Endothelial cell of umbilical vein (primary cell): Measurements from ENCODE around the gene GUCA1A. TPM values are rescaled to one million over a fixed set of nuclear protein-coding genes. Genes with fewer than 3 reads are reported as not detected.
A peak's percentile ranks its signal among the peaks of the same experiment; 100 is the strongest.
"Not testable (repeated sequence)": the region's sequence is repeated elsewhere in the genome, so short reads cannot be mapped to it uniquely, and the experiment has no call there.

Source experiments
- BruUV-seq: library from RNA; stranded (reverse); fragments of 400-500 nt; replicated peaks from 2 replicates; lab custom pipeline; 2021; lab: Mats Ljungman, UMichigan
- CTCF ChIA-PET: fragments of 300-600, 350-600 bp; sonication (Branson Sonifier 250); formaldehyde crosslinking; loops from one replicate; lab custom pipeline; 2021; ENCODE audit warnings: antibody characterized with exemption, inconsistent platforms; lab: Charles Lee
- POLR2A ChIA-PET: fragments of 300-600, 350-600 bp; sonication (Branson Sonifier 250); formaldehyde crosslinking; loops from one replicate; lab custom pipeline; 2021; ENCODE audit warnings: antibody characterized with exemption, inconsistent platforms; lab: Charles Lee
- DNase-seq: peaks from one replicate; pipeline ENCODE4 v3.0.0-alpha.2; 2011; ENCODE audit warnings: low read depth, low spot score
- FAIRE-seq: peaks from 2 replicates; lab custom pipeline; 2011; peaks lifted over from hg19 to GRCh38; lab: Jason Lieb, UNC
- H2AFZ ChIP-seq: 2 replicates; pipeline ENCODE4 v1.6.0; 2012; ENCODE audit warnings: low read depth, low read length, control low read depth, inconsistent platforms
- H3K27ac ChIP-seq: 2 replicates; pipeline ENCODE4 v1.5.1; 2011; ENCODE audit warnings: low read depth, mild to moderate bottlenecking, control low read depth, low read length, moderate library complexity; ENCODE audit not compliant: insufficient read depth
- H3K27me3 ChIP-seq, 2 experiments: 2 replicates each; pipeline versions ENCODE4 v1.6.0 to v1.6.1; 2011; ENCODE audit warnings: low read length in 2 of 2, mixed read lengths in 1 of 2; ENCODE audit not compliant: control insufficient read depth in 2 of 2, insufficient read depth in 2 of 2
- H3K36me3 ChIP-seq, 2 experiments: 2 replicates in 1 of 2; 3 replicates in 1 of 2; pipeline ENCODE4 v1.5.1; 2011; ENCODE audit warnings: low read length in 2 of 2, mild to moderate bottlenecking in 1 of 2, moderate library complexity in 1 of 2; ENCODE audit not compliant: control insufficient read depth in 2 of 2, insufficient read depth in 2 of 2; ENCODE audit errors: extremely low read depth in 1 of 2
- H3K4me1 ChIP-seq: 3 replicates; pipeline ENCODE4 v1.5.1; 2011; ENCODE audit warnings: mild to moderate bottlenecking, low read length; ENCODE audit not compliant: control insufficient read depth, insufficient read depth; ENCODE audit errors: extremely low read depth
- H3K4me2 ChIP-seq: 2 replicates; pipeline ENCODE4 v1.6.1; 2011; ENCODE audit warnings: low read length, control low read depth, mixed read lengths; ENCODE audit not compliant: insufficient read depth
- H3K4me3 ChIP-seq, 3 experiments: fragments of 200-600 bp in 1 of 3; sonication (generic), shearing (Covaris generic) in 1 of 3; replicated peaks in 1 of 3; 2 replicates each; pipeline ENCODE4 v1.5.1; 2011 to 2016; ENCODE audit warnings: control low read depth in 3 of 3, low read length in 3 of 3, mild to moderate bottlenecking in 2 of 3, inconsistent platforms in 1 of 3, low read depth in 1 of 3, moderate library complexity in 1 of 3; ENCODE audit not compliant: insufficient read depth in 1 of 3
- H3K79me2 ChIP-seq: 2 replicates; pipeline ENCODE4 v1.6.0; 2012; ENCODE audit warnings: low read length, inconsistent platforms; ENCODE audit not compliant: control insufficient read depth, insufficient read depth
- H3K9ac ChIP-seq: replicated peaks from 2 replicates; pipeline ENCODE3; 2011; ENCODE audit warnings: low read length, control low read depth; ENCODE audit not compliant: insufficient read depth; ENCODE audit errors: extremely low read depth
- H3K9me1 ChIP-seq: replicated peaks from 3 replicates; pipeline ENCODE4 v1.6.0; 2011; ENCODE audit warnings: mild to moderate bottlenecking, low read length; ENCODE audit not compliant: control insufficient read depth, insufficient read depth; ENCODE audit errors: extremely low read depth
- H3K9me3 ChIP-seq: replicated peaks from 2 replicates; pipeline ENCODE4 v1.5.1; 2012; ENCODE audit warnings: low read length, inconsistent platforms; ENCODE audit not compliant: control insufficient read depth, insufficient read depth
- H4K20me1 ChIP-seq: replicated peaks from 2 replicates; pipeline ENCODE3; 2011; ENCODE audit warnings: mild to moderate bottlenecking, low read length; ENCODE audit not compliant: control insufficient read depth, insufficient read depth; ENCODE audit errors: extremely low read depth
- CTCF ChIP-seq, 2 donors: IDR thresholded peaks; 1 replicate in 1 of 2; 2 replicates in 1 of 2; pipeline ENCODE4 v1.5.1; 2011; ENCODE audit warnings: low read length in 2 of 2, mild to moderate bottlenecking in 2 of 2, moderate library complexity in 2 of 2, control low read depth in 1 of 2, inconsistent platforms in 1 of 2, low read depth in 1 of 2; ENCODE audit not compliant: insufficient read depth in 1 of 2; ENCODE audit errors: extremely low read depth in 1 of 2
- EZH2 ChIP-seq: IDR thresholded peaks from 2 replicates; pipeline ENCODE4 v1.6.1; 2012; ENCODE audit warnings: borderline replicate concordance, low read depth, mild to moderate bottlenecking, moderate library complexity, low read length, inconsistent platforms; ENCODE audit not compliant: severe bottlenecking
- FOS ChIP-seq: IDR thresholded peaks from 2 replicates; pipeline ENCODE4 v1.6.1; 2011; ENCODE audit warnings: mild to moderate bottlenecking, low read length, moderate library complexity, borderline replicate concordance; ENCODE audit not compliant: insufficient read depth
- GATA2 ChIP-seq: IDR thresholded peaks from 2 replicates; pipeline ENCODE4 v1.7.0; 2011; ENCODE audit warnings: low read depth, mild to moderate bottlenecking, moderate library complexity, mixed read lengths, low read length; ENCODE audit not compliant: insufficient read length, insufficient read depth
- JUN ChIP-seq: IDR thresholded peaks from 2 replicates; pipeline ENCODE4 v1.6.1; 2011; ENCODE audit warnings: borderline replicate concordance, low read depth; ENCODE audit not compliant: insufficient read length, insufficient read depth
- MAX ChIP-seq: IDR thresholded peaks from 2 replicates; pipeline ENCODE4 v1.6.1; 2011; ENCODE audit not compliant: insufficient read depth, insufficient read length
- MYC ChIP-seq: IDR thresholded peaks from one replicate; pipeline ENCODE4 v1.6.1; 2011; ENCODE audit warnings: mild to moderate bottlenecking, low read depth, low read length
- POLR2A ChIP-seq: IDR thresholded peaks from 2 replicates; pipeline ENCODE4 v1.6.1; 2012; ENCODE audit warnings: low read depth, mild to moderate bottlenecking, control low read depth, low read length
- POLR2AphosphoS5 ChIP-seq: IDR thresholded peaks from 2 replicates; pipeline ENCODE4 v1.6.1; 2012; ENCODE audit warnings: low read depth, mild to moderate bottlenecking, control low read depth, low read length, moderate library complexity; ENCODE audit not compliant: insufficient read depth
- dilution Hi-C: fragments of 300-500 bp; cut with MboI; formaldehyde crosslinking; loops from one replicate; pipeline ENCODE4 v1.15.0; 2019; ENCODE audit warnings: low sequenced_read_pairs; ENCODE audit not compliant: extremely low pct_ligation_motif_present
- intact Hi-C: fragments of 100-400 bp; cut with micrococcal nuclease; formaldehyde crosslinking; loops from one replicate; pipeline ENCODE4 v1.10.0; 2022
- polyA plus RNA-seq, 4 experiments: library from polyadenylated mRNA; depleted of rRNA in 3 of 4; stranded (reverse) in 3 of 4; unstranded in 1 of 4; fragments of >200 nt; gene quantifications; 2 replicates each; pipeline versions ENCODE4 v1.2.1 to v1.2.3, GENCODE V29; 2011 to 2012; ENCODE audit warnings: missing spikeins in 1 of 4
- total RNA-seq: library from RNA; stranded (reverse); gene quantifications from 2 replicates; pipeline ENCODE4 v1.2.3, GENCODE V29; 2021

The GUCA1A gene
- total and polyA plus RNA-seq, 2 donors (not counting 3 experiments of a cell fraction or from before 2014, with no cell fraction given) = 0.04 to 0.22 TPM

DNA sequence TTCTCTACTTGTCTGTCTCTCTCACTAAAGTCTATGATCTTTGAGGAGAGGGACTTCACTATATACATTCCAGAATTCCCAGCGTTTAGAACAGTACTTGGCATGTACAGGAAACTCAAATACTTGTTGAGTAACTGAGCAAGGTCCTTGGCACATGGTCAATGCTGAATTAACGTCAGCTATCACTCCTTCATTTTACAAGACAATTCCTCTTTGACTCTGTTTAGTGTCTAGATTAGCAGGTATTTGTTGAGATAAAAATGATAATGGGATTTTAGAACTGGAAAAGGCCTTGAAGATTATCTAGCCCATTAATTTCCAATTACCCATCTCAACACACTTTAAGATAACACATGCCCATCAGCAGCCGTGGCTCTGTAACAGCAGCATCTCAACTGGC lies 28.2 kb downstream of the GUCA1A start:
- peaks cover 6% of the 10 kb centered on the region for H3K4me1 ChIP-seq
- no peak overlapping the region for H3K4me2 ChIP-seq
- BruUV-seq = no TSS peak
- no peaks in the 10 kb centered on the region for H3K9me3 ChIP-seq
- FAIRE-seq (no peak), DNase-seq (no peak)
- ChIA-PET CTCF (interaction anchor here (4.7 kb wide), 1 partner anchor 13 kb away, joined by 22 read pairs; no protein-coding TSS in a partner anchor), POLR2A (no interaction called here)
- H4K20me1 ChIP-seq = no peaks in the 10 kb centered on the region
- intact Hi-C loops (no loop called here), dilution Hi-C loops (no loop called here)
- H3K9me1 ChIP-seq = no peaks in the 10 kb centered on the region
- H3K9ac ChIP-seq = no peak overlapping the region
- no peak overlapping the region for H3K4me3 ChIP-seq
- peaks cover 0 to 3% of the 10 kb centered on the region in 2 experiments for H3K36me3 ChIP-seq
- no peaks in the 10 kb centered on the region for H3K79me2 ChIP-seq
- H2AFZ ChIP-seq = no peak overlapping the region
- H3K27me3 ChIP-seq = no peaks in the 10 kb centered on the region
- TF ChIP-seq POLR2A = no peak
- TF ChIP-seq FOS = no peak
- no peak for TF ChIP-seq EZH2
- no peak for TF ChIP-seq JUN
- TF ChIP-seq CTCF (IDR thresholded peaks at IDR 0.05; ENCODE audit: extremely low read depth in 1 of 2, insufficient read depth in 1 of 2, low read depth in 1 of 2, low read length in 2 of 2) = no peak
- TF ChIP-seq MAX = no peak
- no peak for TF ChIP-seq POLR2AphosphoS5
- no peak for TF ChIP-seq GATA2
- TF ChIP-seq MYC = no peak
- H3K27ac ChIP-seq = no peak overlapping the region

DNA sequence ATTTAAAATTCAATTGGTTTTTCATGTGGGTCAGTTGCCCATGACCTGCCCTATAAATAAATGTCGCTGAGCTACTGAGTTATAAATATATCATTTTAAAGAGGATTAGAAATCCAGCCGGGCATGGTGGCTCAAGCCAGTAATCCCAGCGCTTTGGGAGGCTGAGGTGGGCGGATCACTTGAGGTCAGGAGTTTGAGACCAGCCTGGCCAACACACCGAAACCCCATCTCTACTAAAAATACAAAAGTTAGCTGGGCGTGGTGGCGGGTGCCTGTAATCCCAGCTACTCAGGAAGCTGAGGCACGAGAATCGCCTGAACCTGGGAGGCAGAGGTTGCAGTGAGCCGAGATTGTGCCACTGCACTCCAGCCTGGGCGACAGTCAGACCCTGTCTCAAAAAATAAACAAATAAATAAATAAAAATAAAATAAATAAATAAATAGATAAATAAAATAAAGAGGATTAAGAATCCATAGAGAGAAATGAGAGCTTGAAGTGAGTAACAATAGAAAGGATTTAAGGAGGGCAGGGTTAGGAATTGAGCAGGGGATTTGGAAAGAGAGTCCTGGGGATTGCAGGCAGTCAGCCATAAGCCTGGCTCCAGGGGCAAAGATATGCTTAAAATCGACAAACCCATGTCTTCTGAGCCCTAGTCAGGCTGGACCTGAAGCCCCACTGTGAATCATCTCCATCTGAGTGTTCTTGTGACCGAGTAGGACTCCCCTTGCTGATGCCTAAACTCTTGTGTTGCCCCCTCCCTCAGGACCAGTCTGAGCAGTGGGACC lies 29.2 kb downstream of the GUCA1A start:
- H3K36me3 ChIP-seq, BruUV-seq, H3K9me3 ChIP-seq, POLR2A ChIA-PET, H3K27ac ChIP-seq, dilution Hi-C loops, DNase-seq, intact Hi-C loops, H2AFZ ChIP-seq, H3K4me3 ChIP-seq, H3K4me2 ChIP-seq, H3K4me1 ChIP-seq, H3K79me2 ChIP-seq, H3K27me3 ChIP-seq, H4K20me1 ChIP-seq, H3K9ac ChIP-seq, H3K9me1 ChIP-seq: not testable (repeated sequence)
- peak; percentile 4 for FAIRE-seq
- CTCF ChIA-PET = interaction anchor here (1.9 to 4.7 kb wide), 2 partner anchors 12 to 345 kb away, joined by 6 to 22 read pairs; no protein-coding TSS in a partner anchor
